Loucy (cell line): ENCODE measurements around the gene ABCB11.

ENCODE experiments used
- H2AFZ ChIP-seq: fragments of 200-600 bp; sonication (generic); 2 replicates; pipeline ENCODE4 v1.6.0; 2016; ENCODE audit warnings: antibody characterized with exemption, mild to moderate bottlenecking, low read length, moderate library complexity
- H3F3A ChIP-seq: fragments of 200-600 bp; 2 replicates; pipeline ENCODE4 v1.6.0; 2016; ENCODE audit warnings: antibody characterized with exemption, low read depth, mild to moderate bottlenecking
- H3K27me3 ChIP-seq: fragments of 200-600 bp; sonication (generic); 2 replicates; pipeline ENCODE4 v1.6.1; 2014; ENCODE audit warnings: low read length, mild to moderate bottlenecking; ENCODE audit not compliant: insufficient read depth, poor library complexity, severe bottlenecking
- H3K36me3 ChIP-seq: fragments of 200-600 bp; sonication (generic); 2 replicates; pipeline ENCODE4 v1.6.1; 2016; ENCODE audit warnings: low read length; ENCODE audit not compliant: insufficient read depth
- H3K4me1 ChIP-seq: fragments of 200-600 bp; sonication (generic); 2 replicates; pipeline ENCODE4 v1.5.1; 2014; ENCODE audit warnings: low read length, mild to moderate bottlenecking; ENCODE audit not compliant: insufficient read depth, poor library complexity, severe bottlenecking
- H3K4me2 ChIP-seq: fragments of 200-600 bp; sonication (generic); 2 replicates; pipeline ENCODE4 v1.6.0; 2014; ENCODE audit warnings: antibody characterized with exemption, low read length, low read depth, mild to moderate bottlenecking; ENCODE audit not compliant: poor library complexity, severe bottlenecking
- H3K4me3 ChIP-seq: fragments of 200-600 bp; sonication (generic); 2 replicates; pipeline ENCODE4 v1.5.1; 2014; ENCODE audit warnings: low read length, mild to moderate bottlenecking, mixed read lengths; ENCODE audit not compliant: poor library complexity, severe bottlenecking
- H3K79me2 ChIP-seq: fragments of 200-600 bp; sonication (generic); 2 replicates; pipeline ENCODE4 v1.6.1; 2014; ENCODE audit warnings: low read length; ENCODE audit not compliant: insufficient read depth
- H3K9ac ChIP-seq: fragments of 200-600 bp; sonication (generic); 2 replicates; pipeline ENCODE4 v1.6.0; 2014; ENCODE audit warnings: mild to moderate bottlenecking, low read depth, low read length, moderate library complexity; ENCODE audit not compliant: poor library complexity, severe bottlenecking
- H3K9me2 ChIP-seq: fragments of 200-600 bp; sonication (generic); replicated peaks from 2 replicates; pipeline ENCODE4 v1.6.1; 2016; ENCODE audit warnings: low read depth, low read length, mixed read lengths
- H3K9me3 ChIP-seq: fragments of 200-600 bp; sonication (generic); 2 replicates; pipeline ENCODE4 v1.6.1; 2014; ENCODE audit warnings: mild to moderate bottlenecking, antibody characterized with exemption, low read length, low read depth; ENCODE audit not compliant: insufficient read depth
- H4K20me1 ChIP-seq: fragments of 200-600 bp; sonication (generic); 2 replicates; pipeline ENCODE4 v1.6.0; 2014; ENCODE audit warnings: antibody characterized with exemption, low read length, mild to moderate bottlenecking; ENCODE audit not compliant: insufficient read depth, poor library complexity, severe bottlenecking
- EZH2phosphoT487 ChIP-seq: fragments of 200-600 bp; IDR thresholded peaks from 2 replicates; pipeline ENCODE4 v1.6.1; 2018; ENCODE audit warnings: antibody characterized with exemption, mild to moderate bottlenecking, moderate library complexity, borderline replicate concordance
- TF ChIP-seq, protein P1 (sequence below): fragments of 200-600 bp; sonication (generic); conservative IDR thresholded peaks from 2 replicates; pipeline ENCODE4 v1.5.1; 2014; ENCODE audit warnings: mild to moderate bottlenecking, antibody characterized with exemption, low read length

ABCB11 gene

DNA sequence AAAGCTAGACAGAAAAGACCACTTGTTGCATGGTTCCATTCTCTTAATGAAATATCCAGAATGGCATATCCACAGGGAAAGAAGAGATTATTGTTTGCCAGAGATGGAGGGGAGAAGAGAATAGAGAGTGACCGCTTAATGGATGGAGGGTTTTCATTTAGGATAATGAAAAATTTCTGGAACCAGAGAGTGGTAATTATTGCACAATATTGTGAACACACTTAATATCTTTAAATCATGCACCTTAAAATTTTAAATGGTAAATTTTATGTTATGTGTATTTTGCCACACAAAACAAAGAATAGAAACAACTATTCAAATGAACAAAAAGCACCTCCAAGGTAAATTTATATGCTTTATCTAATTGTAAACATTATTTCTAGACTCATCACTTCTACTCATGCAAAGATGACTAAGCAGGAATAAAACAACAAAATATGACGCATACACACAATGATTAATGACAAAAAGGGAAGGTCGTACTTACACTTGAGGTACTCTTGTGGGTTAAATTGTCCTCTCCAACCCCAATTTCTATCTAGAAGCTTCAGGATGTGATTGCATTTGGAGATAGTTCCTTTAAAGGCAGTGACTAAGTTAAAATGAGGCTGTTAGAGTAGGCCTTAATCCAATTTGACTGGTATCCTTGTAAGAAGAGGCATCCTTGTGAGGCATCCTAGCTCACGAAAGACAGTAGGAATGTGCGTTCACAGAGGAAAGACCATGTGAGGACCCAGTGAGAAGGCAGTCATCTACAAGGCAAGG, 19.5 kb upstream of the ABCB11 start:
- no peaks in the 10 kb centered on the region for H3K36me3 ChIP-seq
- H3K9ac ChIP-seq = no peak overlapping the region
- no peaks in the 10 kb centered on the region for H3K27me3 ChIP-seq
- H3K4me3 ChIP-seq = no peak overlapping the region
- no peak overlapping the region for H2AFZ ChIP-seq
- H3K9me2 ChIP-seq = no peaks in the 10 kb centered on the region
- TF ChIP-seq EZH2phosphoT487 = no peak
- TF ChIP-seq, protein P1, sequence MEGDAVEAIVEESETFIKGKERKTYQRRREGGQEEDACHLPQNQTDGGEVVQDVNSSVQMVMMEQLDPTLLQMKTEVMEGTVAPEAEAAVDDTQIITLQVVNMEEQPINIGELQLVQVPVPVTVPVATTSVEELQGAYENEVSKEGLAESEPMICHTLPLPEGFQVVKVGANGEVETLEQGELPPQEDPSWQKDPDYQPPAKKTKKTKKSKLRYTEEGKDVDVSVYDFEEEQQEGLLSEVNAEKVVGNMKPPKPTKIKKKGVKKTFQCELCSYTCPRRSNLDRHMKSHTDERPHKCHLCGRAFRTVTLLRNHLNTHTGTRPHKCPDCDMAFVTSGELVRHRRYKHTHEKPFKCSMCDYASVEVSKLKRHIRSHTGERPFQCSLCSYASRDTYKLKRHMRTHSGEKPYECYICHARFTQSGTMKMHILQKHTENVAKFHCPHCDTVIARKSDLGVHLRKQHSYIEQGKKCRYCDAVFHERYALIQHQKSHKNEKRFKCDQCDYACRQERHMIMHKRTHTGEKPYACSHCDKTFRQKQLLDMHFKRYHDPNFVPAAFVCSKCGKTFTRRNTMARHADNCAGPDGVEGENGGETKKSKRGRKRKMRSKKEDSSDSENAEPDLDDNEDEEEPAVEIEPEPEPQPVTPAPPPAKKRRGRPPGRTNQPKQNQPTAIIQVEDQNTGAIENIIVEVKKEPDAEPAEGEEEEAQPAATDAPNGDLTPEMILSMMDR = no peak
- no peaks in the 10 kb centered on the region; the same call in 1 of the 2 replicates for H3K9me3 ChIP-seq
- no peaks in the 10 kb centered on the region for H4K20me1 ChIP-seq
- H3K4me1 ChIP-seq = peaks cover 19% of the 10 kb centered on the region
- no peaks in the 10 kb centered on the region for H3K79me2 ChIP-seq
- no peak overlapping the region for H3K4me2 ChIP-seq
- no peaks in the 10 kb centered on the region for H3F3A ChIP-seq

DNA sequence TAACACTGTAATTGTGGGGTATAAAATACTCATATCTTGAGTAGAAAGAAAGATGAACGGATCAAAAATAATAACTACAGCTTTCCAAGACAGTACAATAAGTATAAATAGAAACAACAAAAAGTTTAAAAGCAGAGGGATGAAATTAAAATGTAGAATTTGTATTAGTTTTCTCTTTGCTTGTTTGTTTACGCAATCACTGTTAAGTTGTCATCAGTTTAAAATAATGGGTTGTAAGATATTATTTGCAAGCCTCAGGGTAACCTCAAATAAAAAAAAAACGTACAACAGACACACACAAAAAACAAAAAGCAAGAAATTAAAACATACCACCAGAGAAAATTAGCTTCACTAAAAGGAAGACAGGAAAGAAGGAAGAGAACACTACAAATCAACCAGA, 18.0 kb upstream of the ABCB11 start:
- H4K20me1 ChIP-seq = no peaks in the 10 kb centered on the region
- TF ChIP-seq, protein P1 = no peak
- H3K4me2 ChIP-seq = no peak overlapping the region
- H3K9me2 ChIP-seq = no peaks in the 10 kb centered on the region
- no peaks in the 10 kb centered on the region for H3K36me3 ChIP-seq
- no peak overlapping the region for H3K4me3 ChIP-seq
- no peaks in the 10 kb centered on the region for H3K79me2 ChIP-seq
- no peaks in the 10 kb centered on the region; the same call in 1 of the 2 replicates for H3K9me3 ChIP-seq
- peaks cover 19% of the 10 kb centered on the region for H3K4me1 ChIP-seq
- H3K9ac ChIP-seq = no peak overlapping the region
- no peaks in the 10 kb centered on the region for H3K27me3 ChIP-seq
- no peak overlapping the region for H2AFZ ChIP-seq
- no peaks in the 10 kb centered on the region for H3F3A ChIP-seq

DNA sequence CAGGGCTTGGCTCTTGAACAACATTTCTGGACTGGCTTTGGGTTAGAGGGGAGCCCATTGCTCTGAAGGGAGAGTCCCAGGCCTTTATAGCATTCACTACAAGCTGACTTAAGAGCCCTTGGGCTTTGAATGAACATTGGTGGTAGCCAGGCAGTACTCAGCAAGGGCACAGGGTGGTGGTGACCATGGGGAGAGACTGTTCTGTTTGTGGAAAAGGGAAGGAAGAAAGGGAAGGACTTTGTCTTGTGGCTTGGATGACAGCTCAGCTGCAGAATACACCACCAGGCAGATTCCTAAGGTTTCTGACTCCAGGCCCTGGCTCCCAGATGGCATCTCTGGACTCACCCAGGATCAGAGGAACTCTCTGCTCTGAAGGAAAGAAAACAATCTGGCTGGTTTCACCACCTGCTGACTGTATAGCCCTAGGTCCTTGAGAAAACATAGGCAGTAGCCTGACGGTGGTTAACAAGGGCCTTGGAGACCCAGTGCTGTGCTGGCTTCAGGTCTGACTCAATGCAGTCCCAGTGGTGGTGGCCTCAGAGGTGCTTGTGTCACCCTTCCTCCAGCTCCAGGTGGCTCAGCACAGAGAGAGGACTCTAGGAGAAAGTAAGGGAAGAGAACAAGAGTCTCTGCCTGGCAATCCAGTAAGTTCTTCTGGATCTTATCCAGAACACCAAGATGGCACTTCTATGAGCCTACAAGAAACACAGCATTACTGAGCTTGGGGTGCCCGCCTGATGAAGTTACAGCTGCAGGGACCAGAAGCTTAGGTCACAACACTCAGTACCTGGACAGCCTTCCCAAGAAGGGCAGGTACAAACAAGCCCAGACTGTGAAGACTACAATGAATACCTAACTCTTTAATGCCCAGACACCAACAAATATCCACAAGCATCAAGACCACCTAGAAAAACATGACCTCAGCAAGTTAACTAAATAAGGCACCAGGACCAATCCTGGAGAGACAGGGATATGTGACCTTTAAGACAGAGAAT, 16.4 kb upstream of the ABCB11 start:
- TF ChIP-seq, protein P1 = no peak
- no peak for TF ChIP-seq EZH2phosphoT487
- Histone ChIP-seq H3K27me3 (no peaks in the 10 kb centered on the region), H3F3A (no peaks in the 10 kb centered on the region), H4K20me1 (no peaks in the 10 kb centered on the region), H2AFZ (peak overlapping the region; percentile 56; the same call in 1 of the 2 replicates), H3K36me3 (no peaks in the 10 kb centered on the region), H3K9me2 (no peaks in the 10 kb centered on the region), H3K9me3 (peaks cover 6% of the 10 kb centered on the region; the same call in 1 of the 2 replicates), H3K4me3 (no peak overlapping the region), H3K79me2 (no peaks in the 10 kb centered on the region), H3K4me2 (no peak overlapping the region), H3K4me1 (peaks cover 19% of the 10 kb centered on the region), H3K9ac (no peak overlapping the region)
